GM12878 (cell line): ENCODE results near the gene CTAG1B. TPM values are rescaled to one million over a fixed set of nuclear protein-coding genes. Genes with fewer than 3 reads are reported as not detected.

Source experiments
- ATAC-seq: fragments of 200-7000 bp; cut with Tn5 transposase; 3 replicates; pipeline ENCODE4 v1.9.1; 2020; ENCODE audit warnings: mild to moderate bottlenecking, moderate library complexity
- BruUV-seq: library from RNA; stranded (reverse); fragments of 400-500 nt; replicated peaks from 2 replicates; lab custom pipeline; 2021; lab: Mats Ljungman, UMichigan
- CTCF ChIA-PET: fragments of 300-600 bp; sonication (Branson Sonifier 250); formaldehyde crosslinking; extraction: SDS; loops from one replicate; lab custom pipeline; 2021; ENCODE audit warnings: inconsistent platforms; lab: Yijun Ruan, JAX
- POLR2A ChIA-PET: fragments of 350-600 bp; formaldehyde crosslinking; extraction: SDS; loops from one replicate; lab custom pipeline; 2021; ENCODE audit warnings: inconsistent platforms; lab: Charles Lee
- RAD21 ChIA-PET: fragments of 300-600 bp; sonication (Branson Sonifier 250); formaldehyde crosslinking; loops from one replicate; lab custom pipeline; 2023; ENCODE audit warnings: antibody characterized with exemption; ENCODE audit not compliant: unreplicated experiment; lab: Charles Lee
- SMC1A ChIA-PET: fragments of 300-600 bp; sonication (Branson Sonifier 250); formaldehyde crosslinking; loops from one replicate; lab custom pipeline; 2023; ENCODE audit not compliant: unreplicated experiment, uncharacterized antibody; lab: Charles Lee
- DNase-seq: peaks from one replicate; pipeline ENCODE4 v3.0.0-alpha.2; 2011; ENCODE audit warnings: low read depth, low spot score
- FAIRE-seq: peaks from 3 replicates; lab custom pipeline; 2011; peaks lifted over from hg19 to GRCh38; lab: Jason Lieb, UNC
- H2AFZ ChIP-seq: 2 replicates; pipeline ENCODE4 v1.6.0; 2011; ENCODE audit warnings: low read depth, low read length, control low read depth; ENCODE audit not compliant: control insufficient read depth
- H3K27ac ChIP-seq: 2 replicates; pipeline ENCODE4 v1.5.1; 2011; ENCODE audit warnings: control low read depth; ENCODE audit not compliant: control insufficient read depth, insufficient read depth
- H3K27me3 ChIP-seq, 2 experiments: replicated peaks in 1 of 2; 2 replicates each; pipeline versions ENCODE4 v1.6.0 to v1.6.1; 2011; ENCODE audit warnings: low read length in 1 of 2; ENCODE audit not compliant: control insufficient read depth in 2 of 2, insufficient read depth in 2 of 2
- H3K36me3 ChIP-seq, 2 experiments: 2 replicates each; pipeline ENCODE4 v1.5.1; 2011; ENCODE audit warnings: low read length in 1 of 2; ENCODE audit not compliant: control insufficient read depth in 2 of 2, insufficient read depth in 2 of 2
- H3K4me1 ChIP-seq: 2 replicates; pipeline ENCODE4 v1.6.1; 2011; ENCODE audit warnings: mild to moderate bottlenecking, low read length, moderate library complexity, mixed read lengths; ENCODE audit not compliant: control insufficient read depth, insufficient read depth
- H3K4me2 ChIP-seq: 2 replicates; pipeline ENCODE4 v1.6.0; 2011; ENCODE audit warnings: control low read depth; ENCODE audit not compliant: control insufficient read depth, insufficient read depth
- H3K4me3 ChIP-seq: fragments of 200-600 bp; sonication (generic); 2 replicates; pipeline ENCODE4 v1.5.1; 2016
- H3K79me2 ChIP-seq: 2 replicates; pipeline ENCODE4 v1.6.0; 2011; ENCODE audit warnings: low read length; ENCODE audit not compliant: control insufficient read depth, insufficient read depth
- H3K9ac ChIP-seq: 2 replicates; pipeline ENCODE4 v1.8.0; 2011; ENCODE audit warnings: low read length, control low read depth, mixed read lengths; ENCODE audit not compliant: control insufficient read depth, insufficient read depth
- H3K9me3 ChIP-seq: replicated peaks from 3 replicates; pipeline ENCODE4 v1.5.1; 2011; ENCODE audit warnings: mild to moderate bottlenecking, low read length; ENCODE audit not compliant: control insufficient read depth, insufficient read depth
- H4K20me1 ChIP-seq: 2 replicates; pipeline ENCODE4 v1.6.0; 2011; ENCODE audit not compliant: control insufficient read depth, insufficient read depth
- DPF2 ChIP-seq: fragments of 450-650 bp; IDR thresholded peaks from 2 replicates; pipeline ENCODE4 v1.6.1; 2017; ENCODE audit warnings: mild to moderate bottlenecking
- KDM1A ChIP-seq: fragments of 200-600 bp; sonication (generic); IDR thresholded peaks from 2 replicates; pipeline ENCODE4 v1.6.1; 2016; ENCODE audit warnings: borderline replicate concordance
- PML ChIP-seq: IDR thresholded peaks from 2 replicates; pipeline ENCODE4 v1.6.1; 2012; ENCODE audit warnings: low read length, inconsistent platforms
- SMARCA5 ChIP-seq: fragments of 450-650 bp; IDR thresholded peaks from 2 replicates; pipeline ENCODE4 v1.6.1; 2017; ENCODE audit warnings: mild to moderate bottlenecking
- WRNIP1 ChIP-seq: IDR thresholded peaks from 2 replicates; pipeline ENCODE4 v1.6.1; 2011; ENCODE audit warnings: low read depth, low read length, improper control_type of control experiment, borderline replicate concordance
- YY1 ChIP-seq: IDR thresholded peaks from 2 replicates; pipeline ENCODE4 v1.6.1; 2011; ENCODE audit warnings: low read depth, mild to moderate bottlenecking, low read length
- WGBS: methylation state at CpG from one replicate; pipeline ENCODE4 v1.1.6; 2016; ENCODE audit warnings: low lambda C conversion rate; ENCODE audit not compliant: insufficient replicate concordance, insufficient coverage; ENCODE audit errors: missing lambda C conversion rate; 5-methylcytosine and 5-hydroxymethylcytosine counted together
- in situ Hi-C: fragments of 300-500 bp; cut with MboI; formaldehyde crosslinking; loops from 9 replicates; pipeline ENCODE4 v1.14.3; 2018; ENCODE audit warnings: mixed read lengths
- intact Hi-C: fragments of 100-400 bp; cut with micrococcal nuclease; formaldehyde crosslinking; loops from one replicate; pipeline ENCODE4 v1.14.2; 2022; ENCODE audit not compliant: unreplicated experiment
- polyA plus RNA-seq, 11 experiments: library from polyadenylated mRNA; depleted of rRNA in 4 of 11; unstranded in 6 of 11; stranded (reverse) in 5 of 11; fragments of >200 nt; fragmentation: Nextera tagmentation in 4 of 11; fragmentation: Illumina TruSeq in 1 of 11; extraction: Ambion mirVana in 4 of 11; extraction: Trizol in 1 of 11; gene quantifications; 1 replicate in 1 of 11; 2 replicates in 10 of 11; pipeline versions ENCODE4 v1.2.1 to v1.2.3, GENCODE V29; 2011 to 2016; ENCODE audit warnings: inconsistent platforms in 2 of 11, missing spikeins in 2 of 11, low read depth in 1 of 11
- total RNA-seq, 4 experiments: library from RNA; depleted of rRNA in 3 of 4; stranded (reverse); fragments of >200 nt in 3 of 4; fragmentation: Illumina TruSeq in 1 of 4; extraction: Trizol in 1 of 4; gene quantifications; 2 replicates each; pipeline versions ENCODE4 v1.2.1 to v1.2.3, GENCODE V29; 2013 to 2021
- TF ChIP-seq, protein P1 (sequence below): fragments of 450-650 bp; IDR thresholded peaks from 2 replicates; pipeline ENCODE4 v1.6.1; 2017; ENCODE audit warnings: mild to moderate bottlenecking, moderate library complexity
- TF ChIP-seq, protein P2 (sequence below): fragments of 450-650 bp; formaldehyde crosslinking; IDR thresholded peaks from 2 replicates; pipeline ENCODE4 v1.4.0; 2022; ENCODE audit warnings: mild to moderate bottlenecking, moderate library complexity
- TF ChIP-seq, protein P3 (sequence below): fragments of 450-650 bp; IDR thresholded peaks from 2 replicates; pipeline ENCODE4 v1.6.1; 2016; ENCODE audit warnings: mild to moderate bottlenecking

Gene CTAG1B
- total and polyA plus RNA-seq, 10 of the 15 experiments (the other 5 are each of a cell fraction or from before 2014, with no cell fraction given) = not detected

DNA sequence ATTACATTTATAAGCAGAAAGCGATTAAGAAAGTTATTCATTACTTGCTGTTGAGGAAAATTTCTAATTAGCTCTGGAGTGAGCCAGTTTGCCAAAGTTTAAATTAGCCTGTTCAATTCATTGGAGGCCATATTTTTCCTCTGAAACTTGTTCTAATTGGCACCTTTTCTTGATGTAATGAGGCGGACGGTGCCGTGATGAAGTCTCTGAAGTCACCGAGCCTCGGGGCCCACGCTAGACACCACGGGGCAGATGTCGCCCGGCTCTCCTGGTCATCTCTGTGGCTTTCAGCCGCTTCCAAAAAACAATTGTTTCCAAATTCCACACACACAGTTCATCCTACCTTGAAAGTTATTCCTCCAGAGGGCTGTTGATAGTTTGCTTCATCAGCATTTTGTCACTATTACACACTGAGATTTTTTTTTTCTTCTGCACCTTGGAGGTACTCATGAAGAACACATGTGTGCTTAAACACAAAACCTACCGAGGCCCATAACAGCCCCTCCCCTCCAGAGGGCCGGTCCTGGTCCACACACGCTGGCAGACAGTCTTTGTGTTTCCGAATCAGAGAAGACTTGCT is 38.2 kb upstream of the CTAG1B start (continued):
- TF ChIP-seq PML (no peak), WRNIP1 (no peak)
- TF ChIP-seq, protein P1, sequence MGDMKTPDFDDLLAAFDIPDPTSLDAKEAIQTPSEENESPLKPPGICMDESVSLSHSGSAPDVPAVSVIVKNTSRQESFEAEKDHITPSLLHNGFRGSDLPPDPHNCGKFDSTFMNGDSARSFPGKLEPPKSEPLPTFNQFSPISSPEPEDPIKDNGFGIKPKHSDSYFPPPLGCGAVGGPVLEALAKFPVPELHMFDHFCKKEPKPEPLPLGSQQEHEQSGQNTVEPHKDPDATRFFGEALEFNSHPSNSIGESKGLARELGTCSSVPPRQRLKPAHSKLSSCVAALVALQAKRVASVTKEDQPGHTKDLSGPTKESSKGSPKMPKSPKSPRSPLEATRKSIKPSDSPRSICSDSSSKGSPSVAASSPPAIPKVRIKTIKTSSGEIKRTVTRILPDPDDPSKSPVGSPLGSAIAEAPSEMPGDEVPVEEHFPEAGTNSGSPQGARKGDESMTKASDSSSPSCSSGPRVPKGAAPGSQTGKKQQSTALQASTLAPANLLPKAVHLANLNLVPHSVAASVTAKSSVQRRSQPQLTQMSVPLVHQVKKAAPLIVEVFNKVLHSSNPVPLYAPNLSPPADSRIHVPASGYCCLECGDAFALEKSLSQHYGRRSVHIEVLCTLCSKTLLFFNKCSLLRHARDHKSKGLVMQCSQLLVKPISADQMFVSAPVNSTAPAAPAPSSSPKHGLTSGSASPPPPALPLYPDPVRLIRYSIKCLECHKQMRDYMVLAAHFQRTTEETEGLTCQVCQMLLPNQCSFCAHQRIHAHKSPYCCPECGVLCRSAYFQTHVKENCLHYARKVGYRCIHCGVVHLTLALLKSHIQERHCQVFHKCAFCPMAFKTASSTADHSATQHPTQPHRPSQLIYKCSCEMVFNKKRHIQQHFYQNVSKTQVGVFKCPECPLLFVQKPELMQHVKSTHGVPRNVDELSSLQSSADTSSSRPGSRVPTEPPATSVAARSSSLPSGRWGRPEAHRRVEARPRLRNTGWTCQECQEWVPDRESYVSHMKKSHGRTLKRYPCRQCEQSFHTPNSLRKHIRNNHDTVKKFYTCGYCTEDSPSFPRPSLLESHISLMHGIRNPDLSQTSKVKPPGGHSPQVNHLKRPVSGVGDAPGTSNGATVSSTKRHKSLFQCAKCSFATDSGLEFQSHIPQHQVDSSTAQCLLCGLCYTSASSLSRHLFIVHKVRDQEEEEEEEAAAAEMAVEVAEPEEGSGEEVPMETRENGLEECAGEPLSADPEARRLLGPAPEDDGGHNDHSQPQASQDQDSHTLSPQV = no peak

DNA sequence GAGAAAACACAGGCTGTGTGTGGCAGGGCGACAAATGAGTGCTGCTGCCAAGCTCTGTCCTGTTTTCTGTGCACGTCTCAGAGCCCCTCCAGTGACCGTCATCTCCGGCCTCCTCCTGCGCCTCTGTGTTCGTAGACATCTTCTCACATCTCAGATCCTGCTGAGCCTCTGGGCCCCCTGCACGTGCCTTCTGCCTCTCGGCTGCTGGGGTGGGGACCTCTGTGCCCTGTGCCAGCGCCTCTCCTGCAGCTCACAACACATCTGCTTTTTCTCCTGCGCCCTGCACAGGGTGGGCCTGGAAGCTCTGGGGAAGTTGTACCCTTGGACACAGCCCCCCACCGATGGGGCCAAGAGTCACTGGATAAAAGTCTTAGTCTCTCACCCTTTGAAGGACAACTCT is 36.7 kb upstream of the CTAG1B start:
- ChIA-PET RAD21 (no interaction called here), CTCF (no interaction called here), POLR2A (no interaction called here), SMC1A (no interaction called here)
- FAIRE-seq = no peak
- BruUV-seq = no TSS peak
- no peaks in the 10 kb centered on the region for H3K79me2 ChIP-seq
- no peak overlapping the region for H2AFZ ChIP-seq
- H3K36me3 ChIP-seq = no peaks in the 10 kb centered on the region
- no peak for ATAC-seq
- no peak for DNase-seq
- H3K9ac ChIP-seq = no peak overlapping the region
- no peaks in the 10 kb centered on the region for H3K27me3 ChIP-seq
- no peak overlapping the region for H3K4me2 ChIP-seq
- WGBS = 39% methylated on average over 11 of the region's 11 CpGs
- no peak overlapping the region for H3K4me3 ChIP-seq
- no peaks in the 10 kb centered on the region for H4K20me1 ChIP-seq
- intact Hi-C loops = no loop called here
- H3K4me1 ChIP-seq = no peaks in the 10 kb centered on the region
- TF ChIP-seq, protein P2, sequence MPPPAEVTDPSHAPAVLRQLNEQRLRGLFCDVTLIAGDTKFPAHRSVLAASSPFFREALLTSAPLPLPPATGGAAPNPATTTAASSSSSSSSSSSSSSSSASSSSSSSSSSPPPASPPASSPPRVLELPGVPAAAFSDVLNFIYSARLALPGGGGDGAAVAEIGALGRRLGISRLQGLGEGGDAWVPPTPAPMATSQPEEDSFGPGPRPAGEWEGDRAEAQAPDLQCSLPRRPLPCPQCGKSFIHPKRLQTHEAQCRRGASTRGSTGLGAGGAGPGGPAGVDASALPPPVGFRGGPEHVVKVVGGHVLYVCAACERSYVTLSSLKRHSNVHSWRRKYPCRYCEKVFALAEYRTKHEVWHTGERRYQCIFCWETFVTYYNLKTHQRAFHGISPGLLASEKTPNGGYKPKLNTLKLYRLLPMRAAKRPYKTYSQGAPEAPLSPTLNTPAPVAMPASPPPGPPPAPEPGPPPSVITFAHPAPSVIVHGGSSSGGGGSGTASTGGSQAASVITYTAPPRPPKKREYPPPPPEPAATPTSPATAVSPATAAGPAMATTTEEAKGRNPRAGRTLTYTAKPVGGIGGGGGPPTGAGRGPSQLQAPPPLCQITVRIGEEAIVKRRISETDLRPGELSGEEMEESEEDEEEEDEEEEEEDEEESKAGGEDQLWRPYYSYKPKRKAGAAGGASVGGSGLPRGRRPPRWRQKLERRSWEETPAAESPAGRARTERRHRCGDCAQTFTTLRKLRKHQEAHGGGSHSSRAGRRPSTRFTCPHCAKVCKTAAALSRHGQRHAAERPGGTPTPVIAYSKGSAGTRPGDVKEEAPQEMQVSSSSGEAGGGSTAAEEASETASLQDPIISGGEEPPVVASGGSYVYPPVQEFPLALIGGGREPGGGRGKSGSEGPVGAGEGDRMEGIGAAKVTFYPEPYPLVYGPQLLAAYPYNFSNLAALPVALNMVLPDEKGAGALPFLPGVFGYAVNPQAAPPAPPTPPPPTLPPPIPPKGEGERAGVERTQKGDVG (CRISPR knock-in tag) = no peak
- TF ChIP-seq, protein P3, sequence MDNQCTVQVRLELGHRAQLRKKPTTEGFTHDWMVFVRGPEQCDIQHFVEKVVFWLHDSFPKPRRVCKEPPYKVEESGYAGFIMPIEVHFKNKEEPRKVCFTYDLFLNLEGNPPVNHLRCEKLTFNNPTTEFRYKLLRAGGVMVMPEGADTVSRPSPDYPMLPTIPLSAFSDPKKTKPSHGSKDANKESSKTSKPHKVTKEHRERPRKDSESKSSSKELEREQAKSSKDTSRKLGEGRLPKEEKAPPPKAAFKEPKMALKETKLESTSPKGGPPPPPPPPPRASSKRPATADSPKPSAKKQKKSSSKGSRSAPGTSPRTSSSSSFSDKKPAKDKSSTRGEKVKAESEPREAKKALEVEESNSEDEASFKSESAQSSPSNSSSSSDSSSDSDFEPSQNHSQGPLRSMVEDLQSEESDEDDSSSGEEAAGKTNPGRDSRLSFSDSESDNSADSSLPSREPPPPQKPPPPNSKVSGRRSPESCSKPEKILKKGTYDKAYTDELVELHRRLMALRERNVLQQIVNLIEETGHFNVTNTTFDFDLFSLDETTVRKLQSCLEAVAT = no peak
- TF ChIP-seq SMARCA5 (no peak), DPF2 (no peak), YY1 (no peak), KDM1A (no peak)
- in situ Hi-C loops = no loop called here
- no peak overlapping the region for H3K27ac ChIP-seq
- no peaks in the 10 kb centered on the region; the same call in 1 of the 3 replicates for H3K9me3 ChIP-seq
